ENCODE measurements around the gene BICD1. TPM values are rescaled to one million over a fixed set of nuclear protein-coding genes. Genes with fewer than 3 reads are reported as not detected.

The BICD1 gene
- total and polyA plus RNA-seq, 7 donors, result 0.60 to 16.0 (median 9.4) TPM

- WGBS, 2 donors, result 88 to 94% methylated on average over 10 of the region's 10 CpGs
- Histone ChIP-seq H3K4me1 (peaks cover 0 to 19% (median 11%) of the 10 kb centered on the region in 4 donors), H3K27ac (no peak overlapping the region), H3K36me3 (no peaks in the 10 kb centered on the region), H3K27me3 (peaks cover 0 to 20% (median 5%) of the 10 kb centered on the region in 3 donors), H3K9me3 (no peaks in the 10 kb centered on the region), H3K4me3 (no peak overlapping the region)
- no peak for DNase-seq
- TF ChIP-seq CTCF (IDR thresholded peaks at IDR 0.05) (no peak), POLR2AphosphoS5 (IDR thresholded peaks at IDR 0.05) (no peak)
- intact Hi-C loops (cut with DNase I), result no loop called here
Observed at GRCh38 chr12:32402170-32402569, 295.5 kb downstream of the BICD1 start.

- H3K27ac ChIP-seq, result no peak overlapping the region
- H3K36me3 ChIP-seq, result no peaks in the 10 kb centered on the region
- WGBS, 2 donors, result 17 to 29% methylated on average over 1 of the region's 1 CpG
- peaks cover 0 to 19% (median 11%) of the 10 kb centered on the region in 4 donors for H3K4me1 ChIP-seq
- TF ChIP-seq POLR2A (IDR thresholded peaks at IDR 0.05) (no peak), CTCF (IDR thresholded peaks at IDR 0.05) (no peak), POLR2AphosphoS5 (IDR thresholded peaks at IDR 0.05) (no peak), EP300 (IDR thresholded peaks at IDR 0.05) (no peak)
- no peak overlapping the region for H3K4me3 ChIP-seq
- no peak for DNase-seq
- no peaks in the 10 kb centered on the region for H3K9me3 ChIP-seq
- intact Hi-C loops (cut with DNase I), result no loop called here
- H3K27me3 ChIP-seq, result peaks cover 0 to 20% (median 5%) of the 10 kb centered on the region in 3 donors
Observed at GRCh38 chr12:32402946-32403345, 296.3 kb downstream of the BICD1 start.

GRCh38 chr12:32407795-32408194 is 301.1 kb downstream of the BICD1 start:
- H3K36me3 ChIP-seq, result no peaks in the 10 kb centered on the region
- no peak overlapping the region for H3K4me3 ChIP-seq
- intact Hi-C loops (cut with DNase I), result no loop called here
- H3K4me1 ChIP-seq, result no peaks in the 10 kb centered on the region
- 97 to 98% methylated on average over 3 of the region's 3 CpGs for WGBS, 2 donors
- TF ChIP-seq CTCF (IDR thresholded peaks at IDR 0.05), result no peak
- TF ChIP-seq POLR2AphosphoS5 (IDR thresholded peaks at IDR 0.05), result no peak
- TF ChIP-seq POLR2A (IDR thresholded peaks at IDR 0.05), result no peak
- TF ChIP-seq EP300 (IDR thresholded peaks at IDR 0.05), result no peak
- H3K27ac ChIP-seq, result no peak overlapping the region
- no peak for DNase-seq
- no peaks in the 10 kb centered on the region for H3K9me3 ChIP-seq
- H3K27me3 ChIP-seq, result no peaks in the 10 kb centered on the region

- intact Hi-C loops (cut with DNase I), result no loop called here
- Histone ChIP-seq H3K4me3 (no peak overlapping the region), H3K27me3 (no peaks in the 10 kb centered on the region), H3K4me1 (no peaks in the 10 kb centered on the region), H3K36me3 (no peaks in the 10 kb centered on the region), H3K9me3 (no peaks in the 10 kb centered on the region), H3K27ac (no peak overlapping the region)
- DNase-seq, result no peak
- TF ChIP-seq POLR2A (IDR thresholded peaks at IDR 0.05) (no peak), POLR2AphosphoS5 (IDR thresholded peaks at IDR 0.05) (no peak), CTCF (IDR thresholded peaks at IDR 0.05) (no peak), EP300 (IDR thresholded peaks at IDR 0.05) (no peak)
- WGBS, 2 donors, result 52 to 80% methylated on average over 3 of the region's 3 CpGs
Observed at GRCh38 chr12:32413412-32413811, 306.8 kb downstream of the BICD1 start.

GRCh38 chr12:32418221-32418620 is 311.6 kb downstream of the BICD1 start:
- Histone ChIP-seq H3K4me1 (no peaks in the 10 kb centered on the region), H3K27ac (no peak overlapping the region), H3K27me3 (no peaks in the 10 kb centered on the region), H3K9me3 (no peaks in the 10 kb centered on the region), H3K4me3 (no peak overlapping the region), H3K36me3 (no peaks in the 10 kb centered on the region)
- intact Hi-C loops (cut with DNase I), result no loop called here
- TF ChIP-seq POLR2AphosphoS5 (IDR thresholded peaks at IDR 0.05) (no peak), EP300 (IDR thresholded peaks at IDR 0.05) (no peak), POLR2A (IDR thresholded peaks at IDR 0.05) (no peak), CTCF (IDR thresholded peaks at IDR 0.05) (no peak)
- WGBS, 2 donors, result 97 to 98% methylated on average over 5 of the region's 5 CpGs
- no peak for DNase-seq
